ENCODE data around the gene OR2T8.

Gene OR2T8

GRCh38 chr1:247962911-247963588 is 43.0 kb downstream of the OR2T8 start:
- no peak for DNase-seq (ENCODE audit: low read depth in 2 of 2)

DNA sequence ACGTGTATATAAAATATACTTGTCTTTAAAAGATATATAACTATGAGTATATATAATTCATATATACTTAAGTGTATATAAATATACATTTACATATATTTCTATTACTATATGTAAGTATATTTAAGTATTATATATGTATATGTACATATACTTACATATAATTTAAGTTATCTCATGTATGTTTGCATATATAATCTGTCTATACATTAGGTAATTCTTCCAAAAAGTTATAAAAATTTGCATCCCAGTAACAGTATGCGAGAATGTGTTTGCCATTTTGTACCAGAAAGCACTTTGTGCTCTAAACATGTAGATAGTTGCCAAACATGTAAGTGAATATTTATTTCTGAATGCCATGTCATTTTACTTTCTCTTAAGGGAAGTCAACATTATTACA is 44.9 kb downstream of the OR2T8 start, which contains the start of gene OR2AK2:
Gene OR2AK2 (plus strand): TSS at position 301 of the 400 bp plus-strand sequence. CDS start 144 bp downstream, outside the sequence.
- DNase-seq (ENCODE audit: low read depth in 2 of 2), result no peak

DNA sequence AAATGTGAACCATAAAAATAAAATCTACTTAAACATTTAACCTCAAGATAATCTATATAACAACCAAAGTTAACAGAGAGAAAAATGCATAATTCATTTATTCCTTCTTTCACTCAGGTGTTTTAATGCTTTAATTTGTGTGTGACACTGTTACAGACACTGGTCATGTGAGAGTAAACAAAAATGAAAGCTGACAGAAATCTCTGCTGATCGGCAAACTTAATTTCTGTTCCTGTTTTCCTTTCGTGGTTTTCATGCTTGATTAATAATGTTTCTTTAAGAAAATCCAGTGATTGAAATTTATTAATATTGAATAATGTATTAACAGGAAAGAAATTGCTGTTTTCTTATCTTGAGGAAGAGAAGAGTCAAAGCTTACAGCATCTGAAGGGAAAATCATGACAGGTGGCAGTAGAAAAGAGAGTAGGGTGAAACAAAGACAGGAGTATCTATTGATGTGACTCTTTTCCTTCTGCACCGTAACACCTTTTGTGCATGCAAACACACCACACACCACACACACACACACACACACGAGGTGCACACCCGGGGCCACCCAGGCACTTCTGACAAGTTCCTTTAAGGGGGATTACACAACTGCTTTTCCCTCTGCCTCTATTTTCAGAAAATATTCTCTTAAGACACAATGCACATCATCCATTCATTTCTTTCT is 46.6 kb downstream of the OR2T8 start:
- no peak for DNase-seq (ENCODE audit: low read depth in 2 of 2)

All from stimulated activated CD8-positive, alpha-beta memory T cell treated with anti-CD3 and anti-CD28 coated beads, Interleukin-15, amount 100 ng/mL, for 48 hours (primary cell).